GM21576 (cell line): ENCODE measurements around the gene TMED10.
"Not testable (repeated sequence)": the region's sequence is repeated elsewhere in the genome, so short reads cannot be mapped to it uniquely, and the experiment has no call there.

ENCODE experiments used
- ATAC-seq: cut with Tn5 transposase; IDR thresholded peaks from one replicate; pipeline ENCODE4 v1.9.1; 2021; ENCODE audit warnings: mild to moderate bottlenecking, moderate library complexity; ENCODE audit not compliant: unreplicated experiment

TMED10 gene

GRCh38 chr14:75196064-75196463 lies 19.7 kb upstream of the TMED10 start:
- ATAC-seq: no peak

DNA sequence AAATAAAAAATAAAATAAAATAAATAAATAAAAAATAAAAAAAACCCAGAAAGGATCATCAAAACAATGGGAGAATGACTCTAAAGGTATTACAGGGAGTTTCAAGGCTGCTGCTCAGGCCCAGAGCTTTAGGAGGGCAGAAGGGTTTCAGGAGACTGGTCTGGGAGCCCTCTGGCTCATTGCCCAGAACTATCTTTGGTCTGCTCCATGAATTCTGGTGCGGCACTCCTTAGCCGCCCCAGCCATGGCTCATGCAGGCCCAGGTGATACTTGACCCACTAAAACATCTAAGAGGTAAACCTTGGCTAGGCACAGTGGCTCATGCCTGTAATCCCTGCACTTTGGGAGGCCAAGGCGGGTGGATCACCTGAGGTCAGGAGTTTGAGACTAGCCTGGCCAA lies 14.7 kb upstream of the TMED10 start:
- ATAC-seq: no peak

GRCh38 chr14:75190023-75190422 lies 13.6 kb upstream of the TMED10 start:
- ATAC-seq: no peak

DNA sequence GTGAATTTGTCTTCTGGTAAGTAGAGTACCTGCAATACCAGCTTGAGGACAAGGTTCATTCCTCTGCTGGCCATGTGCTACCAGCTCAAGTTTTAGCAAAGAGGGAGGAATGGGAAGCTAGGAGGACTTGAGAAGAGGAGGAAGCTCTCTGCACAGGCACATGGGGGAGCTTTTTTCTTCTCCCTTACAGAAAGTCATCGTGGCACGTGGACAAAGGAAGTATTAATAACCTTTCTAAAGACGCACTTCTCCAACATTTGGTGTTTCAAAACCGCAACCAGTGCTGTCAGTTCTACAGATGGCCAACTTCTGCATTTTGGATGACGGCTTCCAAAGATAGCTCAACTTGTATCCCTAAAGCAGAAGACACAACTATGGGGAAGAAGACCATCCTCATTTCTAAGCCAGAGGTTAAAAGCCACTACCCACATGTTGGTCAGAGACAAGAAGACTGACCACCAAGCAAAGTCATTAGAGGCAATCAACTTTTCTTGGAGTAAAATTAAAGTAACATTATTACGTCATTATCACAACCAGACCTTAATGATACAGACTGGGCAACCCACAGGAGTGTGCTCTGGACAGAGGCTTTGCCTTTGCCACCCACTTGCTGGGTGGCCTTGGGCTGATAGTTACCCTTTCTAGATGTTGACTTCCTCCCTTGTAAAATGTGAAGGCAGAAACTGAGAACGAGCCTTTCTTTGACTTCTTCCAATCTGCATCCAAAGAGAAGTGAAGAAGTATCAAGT lies 12.3 kb upstream of the TMED10 start:
- ATAC-seq: no peak

DNA sequence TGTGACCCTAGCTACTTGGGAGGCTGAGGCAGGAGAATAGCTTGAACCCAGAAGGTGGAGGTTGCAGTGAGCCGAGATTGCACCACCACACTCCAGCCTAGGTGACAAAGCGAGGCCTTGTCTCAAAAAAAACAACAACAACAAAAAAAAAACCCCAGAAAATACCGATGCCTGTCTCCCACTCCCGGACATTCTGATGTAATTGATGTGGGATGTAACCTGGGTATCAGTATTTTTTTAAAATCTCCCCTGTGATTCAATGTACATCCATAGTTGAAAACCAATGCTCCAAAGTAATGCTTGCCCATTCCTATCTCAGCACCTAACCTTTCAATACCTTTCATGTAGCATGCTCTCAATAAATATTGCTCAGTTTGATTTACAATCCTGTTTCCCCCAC lies 11.7 kb upstream of the TMED10 start:
- ATAC-seq: no peak

DNA sequence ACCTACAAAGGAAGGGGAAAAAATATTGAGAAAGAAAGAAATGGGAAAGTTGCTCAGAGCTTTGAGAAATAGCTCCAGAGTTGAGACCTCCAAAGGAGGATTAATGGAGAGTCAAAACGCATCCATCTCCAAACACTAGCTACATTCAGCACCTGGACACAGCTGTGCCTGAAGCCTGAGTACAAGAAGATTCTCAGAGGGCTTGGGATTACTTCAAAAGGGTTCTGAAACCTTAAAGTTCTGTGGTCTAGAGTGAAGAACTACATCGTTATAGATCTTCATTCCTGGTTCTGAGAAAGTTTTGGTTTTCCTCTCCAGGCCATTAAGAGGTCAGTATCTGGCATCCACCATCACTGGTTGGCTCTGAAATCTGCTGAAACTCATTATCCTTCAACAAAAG lies 10.5 kb upstream of the TMED10 start:
- no peak for ATAC-seq

GRCh38 chr14:75185251-75186040 lies 9.0 kb upstream of the TMED10 start:
- ATAC-seq: no peak

- ATAC-seq: no peak
These were observed 8.1 kb upstream of the TMED10 start for GRCh38 chr14:75184492-75184891.

GRCh38 chr14:75184039-75184438 lies 7.6 kb upstream of the TMED10 start:
- ATAC-seq: no peak

- no peak for ATAC-seq
These were observed 6.8 kb upstream of the TMED10 start for GRCh38 chr14:75183225-75183624.

DNA sequence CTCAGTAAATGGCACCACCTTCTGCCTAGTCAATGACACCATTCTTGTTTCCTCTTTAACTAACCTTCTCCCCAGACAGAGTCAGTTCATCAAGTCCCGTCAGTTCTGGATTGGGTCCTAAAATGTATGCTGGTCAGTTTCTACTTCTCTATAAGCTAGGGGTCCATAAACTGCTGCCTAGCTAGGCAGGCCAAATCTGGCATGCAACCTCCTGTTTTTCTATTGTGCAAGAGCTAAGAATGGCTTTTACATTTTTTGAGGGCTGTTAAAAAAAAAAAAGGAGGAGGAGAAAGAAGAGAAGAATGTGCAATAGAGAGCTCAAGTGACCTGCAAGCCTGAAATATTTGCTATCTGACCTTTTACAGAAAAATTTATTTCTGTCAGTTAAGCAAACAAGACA lies 6.4 kb upstream of the TMED10 start:
- no peak for ATAC-seq

- not testable (repeated sequence) for ATAC-seq
These were observed 5.8 kb upstream of the TMED10 start for GRCh38 chr14:75182163-75182562.

- no peak for ATAC-seq
These were observed 5.1 kb upstream of the TMED10 start for GRCh38 chr14:75181293-75182062.

DNA sequence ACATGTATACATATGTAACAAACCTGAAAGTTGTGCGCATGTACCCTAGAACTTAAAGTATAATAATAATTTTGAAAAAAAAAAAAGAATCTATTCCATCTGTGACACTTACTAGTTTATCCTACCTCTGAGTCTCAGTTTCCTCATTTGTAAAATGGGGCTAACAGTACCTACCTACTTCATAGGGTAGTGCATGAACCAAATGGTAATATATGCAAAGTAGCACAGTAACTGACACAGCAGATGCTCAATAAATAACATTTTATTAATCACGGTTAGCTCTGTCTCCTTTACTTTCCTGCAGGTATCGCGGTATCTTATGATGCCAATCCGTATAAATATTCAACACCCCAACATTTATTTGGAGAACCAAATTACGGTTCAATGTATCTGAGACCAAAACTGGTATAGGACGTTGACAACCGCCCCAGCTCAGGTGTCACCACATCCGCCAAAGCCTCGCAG lies 703 bp downstream of the TMED10 start:
- ATAC-seq: no peak

GRCh38 chr14:75174066-75174465 lies 2.3 kb downstream of the TMED10 start:
- no peak for ATAC-seq

- ATAC-seq: no peak
These were observed 5.6 kb downstream of the TMED10 start for GRCh38 chr14:75170772-75171171.

- no peak for ATAC-seq
These were observed 7.7 kb downstream of the TMED10 start for GRCh38 chr14:75168586-75169335.

DNA sequence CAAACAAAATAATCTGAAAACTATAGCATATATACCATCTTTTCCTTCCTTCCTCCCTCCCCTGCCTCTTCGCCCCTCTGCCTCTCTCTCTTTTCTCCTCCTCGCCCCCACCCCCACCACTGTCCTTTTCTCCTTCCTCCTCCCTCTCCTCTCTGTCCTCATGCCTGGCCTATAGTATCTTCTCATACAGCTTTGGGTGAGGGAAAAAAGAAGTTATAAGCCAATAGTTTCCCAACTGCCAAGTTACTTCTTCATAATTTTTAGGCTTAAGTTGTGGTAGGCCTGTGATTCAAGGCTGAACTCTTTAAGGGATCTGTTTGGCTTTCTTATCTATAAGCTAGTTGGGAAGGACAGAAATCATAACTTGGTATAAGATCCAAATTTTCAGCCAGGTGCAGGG lies 9.1 kb downstream of the TMED10 start:
- no peak for ATAC-seq

DNA sequence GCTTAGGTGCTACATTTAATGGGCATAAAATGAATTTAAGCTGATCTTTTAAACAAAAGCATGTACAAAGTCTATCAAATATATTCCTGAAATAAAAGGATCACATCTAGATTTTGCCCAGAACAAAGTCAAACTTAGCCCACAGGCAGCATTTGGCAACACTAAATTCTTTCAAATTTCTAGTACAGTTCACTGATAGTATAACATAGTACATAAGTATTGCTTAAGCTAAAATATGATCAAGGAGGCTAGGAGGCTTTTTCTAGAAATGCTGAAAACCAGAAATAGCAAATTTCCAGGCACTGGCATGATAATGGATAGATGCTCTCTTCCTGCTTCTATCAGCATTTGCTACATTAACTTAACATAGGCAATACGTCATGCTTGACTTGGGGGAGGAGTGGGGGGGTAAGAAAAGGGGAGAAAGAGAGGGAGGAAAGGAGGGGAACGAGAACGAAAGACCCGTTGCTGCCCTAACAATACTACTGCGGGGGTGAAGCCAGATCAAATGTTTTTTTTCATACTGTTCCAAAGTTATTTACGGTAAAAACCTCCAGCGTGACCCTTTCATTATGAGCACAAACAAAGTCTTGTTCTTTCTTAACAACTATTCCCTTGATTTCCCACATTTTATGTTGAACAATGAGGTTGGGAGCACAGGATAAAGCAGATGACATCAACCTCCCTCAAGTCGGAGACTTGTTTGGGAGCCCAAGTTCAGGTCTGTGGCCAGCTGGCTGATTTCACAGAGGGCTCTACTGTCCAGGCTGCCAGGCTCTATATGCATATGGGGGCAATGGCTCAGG lies 10.6 kb downstream of the TMED10 start:
- ATAC-seq: no peak

GRCh38 chr14:75164809-75165208 lies 11.6 kb downstream of the TMED10 start:
- no peak for ATAC-seq
